ENCODE results near the gene NAXD.

DNA sequence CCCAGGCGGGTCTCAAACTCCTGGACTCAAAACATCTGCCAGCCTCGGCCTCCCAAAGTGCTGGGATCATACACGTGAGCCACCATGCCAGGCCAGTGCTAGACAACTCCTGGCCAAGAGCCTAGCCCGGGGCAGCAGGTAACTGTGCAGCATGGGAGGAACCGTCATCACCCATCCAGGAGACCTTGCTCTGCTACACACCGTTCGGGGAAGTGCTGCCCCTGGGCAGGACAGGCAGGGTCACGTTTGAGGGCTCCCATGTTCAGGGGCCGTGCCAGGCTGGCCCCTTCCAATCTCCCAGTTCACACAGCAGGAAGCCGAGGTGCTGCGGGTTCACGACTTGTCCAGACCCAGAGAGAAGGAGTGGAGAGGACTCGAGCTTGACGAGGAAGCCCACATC lies 35.1 kb downstream of the NAXD start:
- TF ChIP-seq ATF2 (IDR thresholded peaks at IDR 0.05; ENCODE audit: low read length) = no peak
- TF ChIP-seq POLR2AphosphoS2 (IDR thresholded peaks at IDR 0.05; ENCODE audit: low read depth, low read length) = no peak
- no peak for TF ChIP-seq BHLHE40 (IDR thresholded peaks at IDR 0.05; ENCODE audit: borderline replicate concordance in 1 of 2, low read depth in 2 of 2, low read length in 1 of 2)
- no peak for TF ChIP-seq CTCF (IDR thresholded peaks at IDR 0.05 in 2 of 3, conservative IDR thresholded peaks at IDR 0.05 in 1 of 3; ENCODE audit: control insufficient read depth in 2 of 3, extremely low read depth in 1 of 3, insufficient read depth in 1 of 3, low read depth in 3 of 3, low read length in 3 of 3)
- TF ChIP-seq EZH2 (IDR thresholded peaks at IDR 0.05; ENCODE audit: borderline replicate concordance, control insufficient read depth, low read depth, low read length) = no peak
- TF ChIP-seq NFYB (IDR thresholded peaks at IDR 0.05; ENCODE audit: insufficient read depth, low read depth, low read length) = no peak
- no peak for TF ChIP-seq FOXK2 (IDR thresholded peaks at IDR 0.05)
- no peak for TF ChIP-seq ZNF274 (IDR thresholded peaks at IDR 0.05; ENCODE audit: insufficient read depth, insufficient read length)
- no peak for TF ChIP-seq POLR2A (IDR thresholded peaks at IDR 0.05; ENCODE audit: low read depth, low read length)
- no peak for TF ChIP-seq RAD51 (IDR thresholded peaks at IDR 0.05)
- no peak for TF ChIP-seq ZNF24 (IDR thresholded peaks at IDR 0.05)
